GM23248 (cell line): Measurements from ENCODE around the gene HNRNPH1.
"Not testable (repeated sequence)": the region's sequence is repeated elsewhere in the genome, so short reads cannot be mapped to it uniquely, and the experiment has no call there.

ENCODE experiments used
- EZH2 ChIP-seq: fragments of 200-600 bp; sonication (generic); IDR thresholded peaks from 2 replicates; pipeline ENCODE4 v1.6.1; 2018; ENCODE audit warnings: antibody characterized with exemption, mild to moderate bottlenecking; ENCODE audit not compliant: insufficient read depth, poor library complexity, severe bottlenecking
- EZH2phosphoT487 ChIP-seq: fragments of 200-600 bp; sonication (generic); IDR thresholded peaks from 2 replicates; pipeline ENCODE4 v1.6.1; 2018; ENCODE audit warnings: antibody characterized with exemption, moderate library complexity, mild to moderate bottlenecking, low read depth; ENCODE audit not compliant: insufficient read depth

DNA sequence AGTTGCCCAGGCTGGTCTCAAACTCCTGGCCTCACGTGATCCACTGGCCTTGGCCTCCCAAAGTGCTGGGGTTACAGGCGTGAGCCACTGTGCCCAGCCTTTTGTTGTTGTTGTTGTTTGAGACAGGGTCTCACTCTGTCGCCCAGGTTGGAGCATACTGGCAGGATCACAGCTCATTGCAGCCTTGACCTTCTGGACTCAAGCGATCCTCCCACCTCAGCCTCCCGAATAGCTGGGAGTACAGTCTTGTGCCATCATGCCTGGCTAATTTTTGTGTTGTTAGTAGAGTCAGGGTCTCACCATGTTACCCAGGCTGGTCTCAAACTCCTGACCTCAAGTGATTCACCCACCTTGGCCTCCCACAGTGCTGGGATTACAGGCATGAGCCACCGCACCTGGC is 38.2 kb upstream of the HNRNPH1 start:
- TF ChIP-seq EZH2phosphoT487, EZH2: not testable (repeated sequence)
